Kidney (tissue), 14 donors: ENCODE data around the gene UNC13D. TPM values are rescaled to one million over a fixed set of nuclear protein-coding genes. Genes with fewer than 3 reads are reported as not detected.

Experiments used
- DNase-seq, 5 donors: peaks; one replicate each; pipeline ENCODE4 v3.0.0-alpha.2; 2013 to 2020
- FAIRE-seq: peaks from 2 replicates; lab custom pipeline; 2012; peaks lifted over from hg19 to GRCh38; lab: Jason Lieb, UNC
- H3K27ac ChIP-seq, 2 donors: one replicate each; pipeline ENCODE4 v1.7.0; 2013; ENCODE audit warnings: low read depth in 2 of 2, low read length in 2 of 2, inconsistent platforms in 1 of 2
- H3K27me3 ChIP-seq: one replicate; pipeline ENCODE4 v1.7.1; 2013; ENCODE audit warnings: low read length, inconsistent platforms; ENCODE audit not compliant: control insufficient read depth, insufficient read depth
- H3K36me3 ChIP-seq, 3 donors: one replicate each; pipeline versions ENCODE4 v1.7.0 to v1.7.1; 2013; ENCODE audit warnings: low read length in 3 of 3, control low read depth in 1 of 3, inconsistent platforms in 1 of 3; ENCODE audit not compliant: insufficient read depth in 3 of 3, control insufficient read depth in 2 of 3
- H3K4me1 ChIP-seq, 3 donors: one replicate each; pipeline versions ENCODE4 v1.7.0 to v1.7.1; 2013; ENCODE audit warnings: low read length in 3 of 3, inconsistent platforms in 1 of 3, low read depth in 1 of 3; ENCODE audit not compliant: control insufficient read depth in 2 of 3, insufficient read depth in 2 of 3
- H3K4me3 ChIP-seq, 3 donors: one replicate each; pipeline versions ENCODE4 v1.7.0 to v1.8.1; 2013; ENCODE audit warnings: low read length in 3 of 3, control low read depth in 1 of 3, inconsistent platforms in 1 of 3
- H3K9ac ChIP-seq, 3 donors: one replicate each; pipeline versions ENCODE4 v1.7.0 to v1.7.1; 2013; ENCODE audit warnings: low read length in 3 of 3, control low read depth in 1 of 3, inconsistent platforms in 1 of 3
- H3K9me3 ChIP-seq, 3 donors: one replicate each; pipeline versions ENCODE4 v1.7.0 to v1.7.1; 2013; ENCODE audit warnings: low read length in 3 of 3, control low read depth in 1 of 3, inconsistent platforms in 1 of 3; ENCODE audit not compliant: control insufficient read depth in 2 of 3, insufficient read depth in 1 of 3
- CTCF ChIP-seq: IDR thresholded peaks from 3 replicates; pipeline ENCODE4 v1.5.1; 2012; ENCODE audit warnings: mild to moderate bottlenecking, moderate library complexity, borderline replicate concordance; ENCODE audit not compliant: insufficient read depth; ENCODE audit errors: extremely low read depth
- intact Hi-C: fragments of 100-400 bp; cut with DNase I; formaldehyde crosslinking; loops from one replicate; pipeline ENCODE4 v1.11.1; 2022
- polyA plus RNA-seq: library from polyadenylated mRNA; stranded (reverse); fragments of 350-450 nt; fragmentation: Illumina TruSeq; extraction: RNeasy Lipid Tissue Mini Kit (QIAGEN cat#74804); gene quantifications from one replicate; pipeline ENCODE4 v1.2.3, GENCODE V29; 2014; ENCODE audit warnings: low read depth, low replicate concordance; ENCODE audit not compliant: insufficient read depth
- total RNA-seq: library from RNA; stranded (reverse); fragmentation: NEBNext Ultra II Directional; extraction: Animal tissue kit (Norgen Biotek cat#: 25700); gene quantifications from one replicate; pipeline ENCODE4 v1.2.1, GENCODE V29; 2021
- donor health status: control.
- donor health status: control.
- donor health status: control.
- donor health status: control.
- donor health status: control.
- donor health status: DM: yes; HTN: yes; CAD: no.
- donor health status: Normal renal cell carcinoma (clear cell type).

Gene UNC13D
- total and polyA plus RNA-seq, 2 donors from 2014 or later = 3.8 to 26.1 TPM

- Histone ChIP-seq H3K9me3 (no peaks in the 10 kb centered on the region), H3K27ac (no peak overlapping the region), H3K9ac (no peak overlapping the region), H3K4me1 (peaks cover 0 to 12% (median 6%) of the 10 kb centered on the region in 3 donors), H3K27me3 (no peaks in the 10 kb centered on the region), H3K4me3 (no peak overlapping the region), H3K36me3 (peaks cover 0 to 5% (median 0%) of the 10 kb centered on the region in 3 donors)
- DNase-seq (peak in 1 of 5 donors; percentile 61), FAIRE-seq (no peak)
- intact Hi-C loops = no loop called here
- TF ChIP-seq CTCF = no peak
Measured at GRCh38 chr17:75826561-75827307, 17.5 kb downstream of the UNC13D start.

GRCh38 chr17:75825748-75826370 is 18.3 kb downstream of the UNC13D start:
- Histone ChIP-seq H3K27ac (no peak overlapping the region), H3K9ac (no peak overlapping the region), H3K9me3 (no peaks in the 10 kb centered on the region), H3K4me1 (peaks cover 0 to 12% (median 6%) of the 10 kb centered on the region in 3 donors), H3K27me3 (no peaks in the 10 kb centered on the region), H3K36me3 (peaks cover 0 to 11% (median 3%) of the 10 kb centered on the region in 3 donors), H3K4me3 (no peak overlapping the region)
- DNase-seq (peak in 1 of 5 donors; percentile 27), FAIRE-seq (no peak)
- TF ChIP-seq CTCF = no peak
- intact Hi-C loops = no loop called here

- intact Hi-C loops = no loop called here
- H3K4me1 ChIP-seq = peaks cover 0 to 12% (median 6%) of the 10 kb centered on the region in 3 donors
- H3K27ac ChIP-seq = no peak overlapping the region
- no peaks in the 10 kb centered on the region for H3K9me3 ChIP-seq
- peak in 1 of 5 donors; percentile 75 for DNase-seq
- no peak overlapping the region for H3K4me3 ChIP-seq
- peaks cover 0 to 16% (median 9%) of the 10 kb centered on the region in 3 donors for H3K36me3 ChIP-seq
- no peak overlapping the region for H3K9ac ChIP-seq
- no peak for FAIRE-seq
- no peak for TF ChIP-seq CTCF
- no peaks in the 10 kb centered on the region for H3K27me3 ChIP-seq
Measured at GRCh38 chr17:75825149-75825552, 19.1 kb downstream of the UNC13D start.
